ENCODE measurements around the gene PLEK2. TPM values are rescaled to one million over a fixed set of nuclear protein-coding genes. Genes with fewer than 3 reads are reported as not detected.

Gene PLEK2
- total RNA-seq, 4 donors from 2014 or later, result 0.39 to 1.2 TPM; not detected in 2

GRCh38 chr14:67387195-67387594 is 24.8 kb downstream of the PLEK2 start:
- 80 to 81% methylated on average over 2 of the region's 2 CpGs for WGBS, 2 donors
- Histone ChIP-seq H3K9me3 (no peaks in the 10 kb centered on the region), H3K27me3 (no peaks in the 10 kb centered on the region), H3K4me3 (no peak overlapping the region), H3K36me3 (peaks cover 0 to 46% (median 4%) of the 10 kb centered on the region in 3 donors), H3K4me1 (no peaks in the 10 kb centered on the region), H3K27ac (no peak overlapping the region)
- TF ChIP-seq EP300 (IDR thresholded peaks at IDR 0.05) (no peak), POLR2A (IDR thresholded peaks at IDR 0.05) (no peak)
- TF ChIP-seq, protein P1, sequence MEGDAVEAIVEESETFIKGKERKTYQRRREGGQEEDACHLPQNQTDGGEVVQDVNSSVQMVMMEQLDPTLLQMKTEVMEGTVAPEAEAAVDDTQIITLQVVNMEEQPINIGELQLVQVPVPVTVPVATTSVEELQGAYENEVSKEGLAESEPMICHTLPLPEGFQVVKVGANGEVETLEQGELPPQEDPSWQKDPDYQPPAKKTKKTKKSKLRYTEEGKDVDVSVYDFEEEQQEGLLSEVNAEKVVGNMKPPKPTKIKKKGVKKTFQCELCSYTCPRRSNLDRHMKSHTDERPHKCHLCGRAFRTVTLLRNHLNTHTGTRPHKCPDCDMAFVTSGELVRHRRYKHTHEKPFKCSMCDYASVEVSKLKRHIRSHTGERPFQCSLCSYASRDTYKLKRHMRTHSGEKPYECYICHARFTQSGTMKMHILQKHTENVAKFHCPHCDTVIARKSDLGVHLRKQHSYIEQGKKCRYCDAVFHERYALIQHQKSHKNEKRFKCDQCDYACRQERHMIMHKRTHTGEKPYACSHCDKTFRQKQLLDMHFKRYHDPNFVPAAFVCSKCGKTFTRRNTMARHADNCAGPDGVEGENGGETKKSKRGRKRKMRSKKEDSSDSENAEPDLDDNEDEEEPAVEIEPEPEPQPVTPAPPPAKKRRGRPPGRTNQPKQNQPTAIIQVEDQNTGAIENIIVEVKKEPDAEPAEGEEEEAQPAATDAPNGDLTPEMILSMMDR (IDR thresholded peaks at IDR 0.05), result no peak
- DNase-seq (ENCODE audit: low spot score in 2 of 2), result no peak

- no peaks in the 10 kb centered on the region for H3K9me3 ChIP-seq
- no peak for DNase-seq (ENCODE audit: low spot score in 2 of 2)
- TF ChIP-seq, protein P1 (IDR thresholded peaks at IDR 0.05), result no peak
- no peak for TF ChIP-seq POLR2A (IDR thresholded peaks at IDR 0.05)
- no peak for TF ChIP-seq EP300 (IDR thresholded peaks at IDR 0.05)
- H3K36me3 ChIP-seq, result peaks cover 7 to 61% (median 8%) of the 10 kb centered on the region in 3 donors
- H3K4me3 ChIP-seq, result no peak overlapping the region
- WGBS, 2 donors, result 90 to 97% methylated on average over 2 of the region's 2 CpGs
- H3K27me3 ChIP-seq, result no peaks in the 10 kb centered on the region
- H3K27ac ChIP-seq, result no peak overlapping the region
- H3K4me1 ChIP-seq, result no peaks in the 10 kb centered on the region
Measured at GRCh38 chr14:67385618-67386017, 26.3 kb downstream of the PLEK2 start.

DNA sequence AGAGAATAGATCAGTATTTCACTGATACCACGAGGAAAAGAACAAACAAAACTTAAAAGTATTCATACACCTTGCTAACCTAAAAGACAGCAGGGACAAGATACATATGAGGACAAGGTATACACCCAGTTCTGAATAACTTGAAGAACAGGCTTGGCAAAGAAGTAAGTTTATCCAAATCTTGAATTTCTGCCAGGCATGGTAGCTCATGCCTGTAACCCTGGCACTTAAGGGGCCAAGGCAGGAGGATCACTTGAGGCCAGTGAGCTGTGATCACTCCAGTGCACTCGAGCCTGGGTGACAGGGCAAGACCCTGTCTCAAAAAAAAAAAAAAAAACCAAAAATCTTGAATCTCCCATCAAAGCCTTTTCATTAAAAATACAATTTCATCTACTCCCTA is 26.8 kb downstream of the PLEK2 start:
- Histone ChIP-seq H3K36me3 (peaks cover 7 to 66% (median 8%) of the 10 kb centered on the region in 3 donors), H3K4me1 (no peaks in the 10 kb centered on the region), H3K27me3 (no peaks in the 10 kb centered on the region), H3K4me3 (no peak overlapping the region), H3K9me3 (no peaks in the 10 kb centered on the region), H3K27ac (no peak overlapping the region)
- 76 to 81% methylated on average over 2 of the region's 2 CpGs for WGBS, 2 donors
- no peak for DNase-seq (ENCODE audit: low spot score in 2 of 2)
- TF ChIP-seq EP300 (IDR thresholded peaks at IDR 0.05) (no peak), POLR2A (IDR thresholded peaks at IDR 0.05) (no peak)
- TF ChIP-seq, protein P1 (IDR thresholded peaks at IDR 0.05), result no peak

GRCh38 chr14:67377916-67378315 is 34.0 kb downstream of the PLEK2 start:
- Histone ChIP-seq H3K36me3 (peaks cover 5 to 92% (median 17%) of the 10 kb centered on the region in 3 donors), H3K27ac (no peak overlapping the region), H3K4me1 (peaks cover 0 to 5% (median 0%) of the 10 kb centered on the region in 4 donors), H3K4me3 (no peak overlapping the region), H3K9me3 (no peaks in the 10 kb centered on the region), H3K27me3 (no peaks in the 10 kb centered on the region)
- no peak for TF ChIP-seq EP300 (IDR thresholded peaks at IDR 0.05)
- no peak for TF ChIP-seq POLR2A (IDR thresholded peaks at IDR 0.05)
- TF ChIP-seq, protein P1 (IDR thresholded peaks at IDR 0.05), result no peak
- DNase-seq (ENCODE audit: low spot score in 2 of 2), result no peak

DNA sequence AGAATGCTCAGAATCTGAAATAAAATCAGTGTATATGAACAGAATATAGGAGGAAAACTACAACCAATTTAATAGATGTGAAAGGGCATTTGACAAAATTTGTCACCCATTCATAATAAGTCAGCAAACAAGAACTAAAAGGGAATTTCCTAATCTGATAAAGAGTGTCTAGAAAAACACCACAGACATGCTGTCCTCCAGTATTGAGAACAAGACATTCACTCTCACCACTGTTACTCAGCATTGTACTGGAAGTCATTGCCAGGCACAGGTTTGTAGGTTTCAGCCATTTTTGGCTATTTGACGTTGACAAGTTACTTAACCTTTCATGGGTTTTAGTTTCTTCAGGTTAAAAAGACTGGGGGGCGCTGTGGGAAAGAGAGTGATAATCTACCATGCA is 38.6 kb downstream of the PLEK2 start:
- Histone ChIP-seq H3K27me3 (no peaks in the 10 kb centered on the region), H3K4me3 (no peak overlapping the region), H3K4me1 (peaks cover 0 to 5% (median 0%) of the 10 kb centered on the region in 4 donors), H3K9me3 (no peaks in the 10 kb centered on the region), H3K36me3 (peaks cover 0 to 91% (median 10%) of the 10 kb centered on the region in 3 donors), H3K27ac (no peak overlapping the region)
- TF ChIP-seq POLR2A (IDR thresholded peaks at IDR 0.05), result no peak
- TF ChIP-seq EP300 (IDR thresholded peaks at IDR 0.05), result no peak
- TF ChIP-seq, protein P1 (IDR thresholded peaks at IDR 0.05), result no peak
- no peak for DNase-seq (ENCODE audit: low spot score in 2 of 2)
- 70 to 78% methylated on average over 2 of the region's 2 CpGs for WGBS, 2 donors
